HG03575 (cell line): ENCODE data around the gene TAS1R3.

Experiments
- ATAC-seq: cut with Tn5 transposase; IDR thresholded peaks from one replicate; pipeline ENCODE4 v1.9.1; 2021; ENCODE audit not compliant: unreplicated experiment, insufficient number of reproducible peaks, low FRiP score; ENCODE audit errors: extremely low read depth

Gene TAS1R3

GRCh38 chr1:1374589-1374928 is 43.5 kb downstream of the TAS1R3 start:
- ATAC-seq, result no peak

- ATAC-seq, result peak; percentile 49
Measured at GRCh38 chr1:1374929-1375662, 44.0 kb downstream of the TAS1R3 start, which contains the start of gene AURKAIP1. Gene AURKAIP1, minus strand, starts transcription at chr1:1375207. Its CDS starts 451 bp downstream, at chr1:1374756.

- ATAC-seq, result no peak
Measured at GRCh38 chr1:1376551-1377226, 45.6 kb downstream of the TAS1R3 start.

- ATAC-seq, result no peak
Measured at GRCh38 chr1:1377540-1378205, 46.6 kb downstream of the TAS1R3 start.

GRCh38 chr1:1380860-1381259 is 49.8 kb downstream of the TAS1R3 start:
- no peak for ATAC-seq

GRCh38 chr1:1381294-1381693 is 50.2 kb downstream of the TAS1R3 start:
- ATAC-seq, result no peak
